ENCODE results near the gene KLF3.

KLF3 gene

GRCh38 chr4:38698176-38698575, 34.2 kb downstream of the KLF3 start:
- peak; percentile 7 for DNase-seq (ENCODE audit: low spot score)

DNA sequence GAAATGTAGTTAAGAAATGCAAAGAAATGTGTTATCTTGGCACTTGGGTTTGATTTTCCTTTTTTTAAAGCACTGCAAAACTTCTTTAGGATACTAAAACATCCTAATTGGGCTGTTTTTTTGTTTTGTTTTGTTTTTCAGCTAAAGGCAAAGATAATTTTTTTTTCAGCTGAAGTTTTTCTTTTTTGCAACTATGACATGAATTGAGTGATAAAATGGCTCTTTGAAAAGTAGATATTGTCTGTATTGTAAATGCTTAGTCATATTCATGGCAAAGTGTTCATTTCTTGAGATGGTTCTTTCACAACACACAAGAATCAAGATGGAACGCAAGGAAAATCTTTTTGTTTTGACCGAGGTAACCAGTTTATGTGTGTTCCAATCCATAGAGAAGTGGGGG, 35.1 kb downstream of the KLF3 start:
- peak; percentile 5 for DNase-seq (ENCODE audit: low spot score)

DNA sequence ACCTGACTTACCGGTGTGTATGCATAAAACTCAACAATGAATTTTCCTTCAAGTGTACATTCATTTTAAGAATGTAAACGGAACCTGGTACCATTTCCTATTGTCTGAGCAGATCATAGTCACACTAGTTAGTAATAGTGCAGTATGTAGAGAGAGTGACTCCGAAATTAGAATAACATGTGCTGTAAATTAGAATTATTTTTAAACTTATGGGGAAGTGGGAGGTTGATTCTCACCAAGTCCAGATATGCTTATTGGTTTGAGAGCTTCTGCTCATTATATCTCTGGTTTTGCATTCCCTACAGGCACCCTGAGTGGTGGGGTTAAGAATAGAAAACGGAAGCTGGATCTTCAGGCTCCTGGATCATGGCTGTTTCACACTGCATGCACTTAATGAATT, 39.6 kb downstream of the KLF3 start:
- no peak for DNase-seq (ENCODE audit: low spot score)

DNA sequence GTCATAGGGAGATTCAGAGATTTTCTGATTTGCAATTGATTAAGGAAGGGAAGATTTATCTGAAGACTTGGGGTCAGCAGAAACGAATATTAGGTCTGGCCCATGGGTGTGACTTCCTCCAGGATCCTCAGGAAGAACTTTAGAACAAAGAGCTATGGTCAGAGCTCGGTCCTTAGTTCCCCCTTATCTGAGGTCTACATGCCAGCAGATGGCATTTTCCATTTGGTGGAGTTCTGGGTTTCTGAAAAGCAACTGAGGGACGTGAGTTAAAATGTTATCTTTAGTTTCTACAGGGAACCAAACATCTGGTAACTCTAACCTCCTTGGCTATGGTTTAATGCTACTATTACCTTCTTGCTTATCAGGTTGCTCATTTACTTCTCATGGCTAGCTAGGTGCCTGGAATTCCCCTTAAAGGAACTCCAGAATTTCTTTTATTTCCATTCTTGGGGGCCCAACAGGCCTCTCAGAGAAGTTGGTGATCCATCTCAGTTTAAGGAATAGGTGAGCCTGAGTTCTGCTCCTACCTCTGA, 40.7 kb downstream of the KLF3 start:
- DNase-seq (ENCODE audit: low spot score) = peak; percentile 8

- DNase-seq (ENCODE audit: low spot score) = no peak
These were observed 42.3 kb downstream of the KLF3 start for GRCh38 chr4:38706301-38706700.

DNA sequence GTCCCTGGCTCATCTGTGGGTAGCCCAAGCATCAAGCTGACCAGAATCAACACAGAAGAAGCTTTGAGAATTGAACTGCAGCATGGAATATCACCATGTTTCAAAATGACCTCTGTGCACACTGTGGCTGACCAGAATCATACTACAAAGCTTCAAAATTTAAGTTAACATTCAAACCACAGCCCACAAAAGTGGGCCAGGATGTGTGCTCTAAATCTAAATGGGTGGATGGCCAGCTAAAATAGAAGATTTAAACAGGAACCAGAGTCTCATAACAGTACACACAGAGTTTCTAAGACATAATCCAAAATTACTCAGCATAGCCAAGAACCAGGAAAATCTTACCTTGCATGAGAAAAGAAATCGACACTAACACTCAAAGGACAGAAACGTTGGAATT, 46.1 kb downstream of the KLF3 start:
- no peak for DNase-seq (ENCODE audit: low spot score)

DNA sequence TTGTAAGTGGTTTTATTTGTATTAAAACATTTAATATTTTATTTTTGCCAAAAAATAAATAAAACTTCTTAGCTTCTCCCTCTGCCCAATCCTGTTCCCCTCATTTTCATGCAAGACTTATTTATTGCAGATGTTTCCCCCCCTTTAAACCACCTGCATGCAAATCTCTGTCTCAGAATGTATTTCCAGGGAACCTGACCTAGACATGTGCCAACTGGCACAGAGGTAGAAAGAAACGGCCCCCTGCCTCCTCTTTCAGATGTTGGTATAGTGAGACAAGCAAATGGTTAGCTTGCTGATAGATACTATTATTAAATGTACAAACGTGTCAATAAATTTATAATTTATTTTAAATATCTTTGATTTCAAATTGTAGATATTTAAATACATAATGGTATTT, 47.1 kb downstream of the KLF3 start:
- no peak for DNase-seq (ENCODE audit: low spot score)

DNA sequence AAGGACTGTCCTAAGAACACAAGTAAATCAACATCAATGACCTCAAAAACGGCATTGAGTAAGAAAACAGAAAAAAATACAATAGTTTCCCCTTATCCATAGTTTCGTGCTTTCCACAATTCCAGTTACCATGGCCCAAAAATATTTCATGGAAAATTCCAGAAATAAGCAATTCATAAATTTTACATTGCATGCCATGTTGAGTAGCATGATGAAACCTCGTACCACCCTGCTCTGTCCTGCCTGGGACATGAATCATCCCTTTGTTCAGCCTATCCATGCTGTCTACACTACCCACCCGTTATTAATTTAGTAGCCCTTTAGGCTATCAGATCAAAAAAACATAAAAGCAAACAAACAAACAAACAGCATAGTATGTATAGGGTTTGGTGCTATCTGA, 51.1 kb downstream of the KLF3 start:
- DNase-seq (ENCODE audit: low spot score) = no peak

- DNase-seq (ENCODE audit: low spot score) = no peak
These were observed 52.3 kb downstream of the KLF3 start for GRCh38 chr4:38716256-38716655.

DNA sequence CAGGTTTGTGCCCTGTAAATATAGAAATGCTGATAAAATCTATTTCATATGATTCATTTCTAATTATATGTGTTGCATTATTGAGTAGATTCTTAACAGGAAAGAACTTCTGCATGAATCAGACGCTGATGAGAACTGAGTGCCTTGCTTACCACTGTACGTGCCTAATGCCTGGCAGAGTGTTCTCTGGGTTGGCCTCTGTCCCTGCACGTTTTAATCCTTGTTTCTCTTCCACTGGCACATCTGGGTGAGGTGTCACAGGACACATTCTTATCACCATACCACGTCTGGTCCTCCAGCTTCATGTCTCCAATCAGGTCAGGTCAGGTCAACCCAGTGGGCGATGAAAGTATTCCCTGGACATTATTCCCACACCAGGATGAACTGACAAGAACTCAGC, 53.6 kb downstream of the KLF3 start:
- no peak for DNase-seq (ENCODE audit: low spot score)

DNA sequence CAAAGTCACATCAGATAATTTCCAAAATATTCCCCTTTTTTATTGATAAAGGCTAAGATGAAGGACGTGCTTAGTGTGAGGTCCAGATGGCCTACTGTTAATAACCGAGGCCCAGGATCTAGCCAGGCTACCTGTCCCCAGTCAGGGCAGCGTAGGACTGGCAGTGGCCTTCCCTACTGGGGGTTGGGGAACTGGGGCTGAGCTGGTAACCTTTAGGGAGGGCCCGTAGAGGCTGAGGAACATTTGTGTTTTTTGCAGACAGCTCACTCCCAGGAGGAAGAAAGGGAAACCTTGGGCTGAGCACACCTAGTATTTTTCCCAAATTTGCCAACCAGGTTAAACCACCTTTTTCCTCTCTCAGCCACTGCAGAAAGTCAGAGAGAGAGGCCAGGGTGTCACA, 59.1 kb downstream of the KLF3 start:
- DNase-seq (ENCODE audit: low spot score) = no peak

DNA sequence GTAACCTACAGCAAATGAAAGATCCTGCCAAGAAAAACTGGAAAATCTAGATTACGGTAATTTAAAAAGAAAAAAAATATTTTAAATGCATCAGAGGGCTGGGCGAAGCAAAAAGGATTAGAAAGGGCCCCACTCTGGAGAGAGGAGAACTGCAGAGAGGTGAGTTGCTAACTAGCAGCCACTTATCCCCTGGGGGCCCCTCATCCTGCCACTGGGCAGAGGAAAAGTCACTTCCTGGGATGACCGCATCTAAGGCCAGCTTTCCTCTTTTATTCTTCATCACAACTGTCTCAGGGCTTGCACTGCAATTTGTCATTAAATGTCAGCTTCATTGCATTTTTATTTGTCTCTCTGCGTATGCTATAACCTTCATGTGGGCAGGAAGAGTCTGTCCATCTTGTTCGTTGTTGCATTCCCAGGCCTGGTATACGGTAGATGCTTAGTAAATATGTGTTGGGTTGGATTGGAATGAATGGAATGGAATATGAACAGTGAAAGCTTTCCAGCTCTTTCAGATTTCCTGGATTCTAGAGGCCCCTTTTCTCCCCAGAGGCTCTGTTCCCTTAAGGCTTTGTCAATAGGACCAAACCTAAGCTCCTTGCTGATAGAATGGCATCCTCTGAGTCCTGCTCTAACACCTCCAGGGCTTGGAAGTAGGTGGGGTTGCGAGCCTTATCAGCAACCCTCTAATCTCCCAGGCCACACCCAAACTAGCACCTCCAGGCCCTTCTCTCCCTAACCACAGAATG, 59.9 kb downstream of the KLF3 start:
- DNase-seq (ENCODE audit: low spot score) = peak; percentile 60

DNA sequence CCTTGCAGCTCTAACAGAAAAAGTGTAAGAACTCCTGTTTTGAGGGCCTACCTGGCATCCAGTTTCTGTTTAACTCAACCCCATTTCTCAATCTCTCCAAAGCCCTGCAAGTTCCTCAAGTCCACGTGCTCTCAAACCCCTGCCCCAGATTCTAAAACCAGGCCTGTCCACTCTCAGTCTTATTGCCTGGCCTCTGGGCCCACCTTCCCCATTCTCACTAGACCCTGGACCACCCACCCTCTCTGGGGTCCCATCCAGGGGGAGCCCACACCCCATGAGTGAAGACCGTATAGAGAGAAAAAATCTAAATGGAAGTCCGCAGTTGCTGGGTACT, 60.4 kb downstream of the KLF3 start:
- DNase-seq (ENCODE audit: low spot score) = no peak

GRCh38 chr4:38728631-38729141, 64.7 kb downstream of the KLF3 start:
- peak; percentile 71 for DNase-seq (ENCODE audit: low spot score)

- DNase-seq (ENCODE audit: low spot score) = no peak
These were observed 66.5 kb downstream of the KLF3 start for GRCh38 chr4:38730493-38730829.

- peak; percentile 87 for DNase-seq (ENCODE audit: low spot score)
These were observed 67.0 kb downstream of the KLF3 start for GRCh38 chr4:38730830-38731646.

DNA sequence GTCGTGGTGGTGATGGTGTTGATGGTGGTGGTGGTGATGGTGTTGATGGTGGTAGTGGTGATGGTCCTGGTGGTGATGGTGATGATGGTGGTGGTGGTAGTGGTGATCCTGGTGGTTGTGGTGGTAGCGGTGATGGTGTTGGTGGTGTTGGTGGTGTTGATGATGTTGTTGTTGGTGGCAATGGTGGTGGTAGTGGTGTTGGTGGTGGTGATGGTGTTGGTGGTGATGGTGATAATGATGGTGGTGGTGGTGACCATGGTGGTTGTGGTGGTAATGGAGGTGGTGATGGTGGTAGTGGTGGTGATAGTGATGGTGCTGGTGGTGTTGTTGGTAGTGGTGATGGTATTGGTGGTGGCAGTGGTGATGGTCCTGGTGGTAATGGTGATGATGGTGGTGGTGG, 69.7 kb downstream of the KLF3 start:
- no peak for DNase-seq (ENCODE audit: low spot score)

DNA sequence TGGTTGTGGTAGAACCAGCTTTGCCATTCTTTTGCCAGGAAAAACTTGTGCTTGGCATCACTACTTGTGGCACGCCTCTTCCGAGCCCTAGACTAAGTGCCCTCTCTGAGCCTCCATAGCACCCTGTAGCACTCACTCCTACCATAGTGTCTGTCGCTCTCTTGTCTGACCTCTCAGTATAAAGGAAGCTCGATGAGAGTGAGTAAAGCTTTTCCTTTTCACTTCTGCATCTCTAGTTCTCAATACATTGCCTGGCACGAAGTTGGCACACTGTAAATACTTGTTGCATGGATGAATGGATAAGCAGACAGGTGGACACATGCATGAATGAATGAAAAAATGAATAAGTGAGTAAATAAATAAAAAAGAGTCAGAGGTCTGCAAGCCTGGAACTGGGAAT, 70.4 kb downstream of the KLF3 start:
- DNase-seq (ENCODE audit: low spot score) = no peak

DNA sequence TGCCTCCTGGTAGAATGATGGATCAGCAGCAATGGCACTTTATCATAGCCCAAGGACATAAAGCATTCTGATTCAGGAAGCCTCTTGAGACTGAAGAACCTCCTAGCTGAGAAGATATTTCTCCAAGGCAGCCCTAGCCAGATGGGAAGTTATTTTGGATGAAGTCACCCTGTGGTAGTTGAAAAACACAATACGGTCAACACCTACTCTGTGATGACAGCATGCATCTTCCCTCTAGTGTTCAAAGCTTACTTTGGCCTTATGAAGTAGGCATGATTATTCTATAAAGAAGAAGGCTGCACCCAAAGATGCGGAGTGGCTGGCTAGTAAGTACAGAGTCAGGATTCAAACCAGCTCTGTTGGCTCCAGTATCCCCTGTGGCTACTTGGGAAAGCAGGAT, 70.9 kb downstream of the KLF3 start:
- no peak for DNase-seq (ENCODE audit: low spot score)

DNA sequence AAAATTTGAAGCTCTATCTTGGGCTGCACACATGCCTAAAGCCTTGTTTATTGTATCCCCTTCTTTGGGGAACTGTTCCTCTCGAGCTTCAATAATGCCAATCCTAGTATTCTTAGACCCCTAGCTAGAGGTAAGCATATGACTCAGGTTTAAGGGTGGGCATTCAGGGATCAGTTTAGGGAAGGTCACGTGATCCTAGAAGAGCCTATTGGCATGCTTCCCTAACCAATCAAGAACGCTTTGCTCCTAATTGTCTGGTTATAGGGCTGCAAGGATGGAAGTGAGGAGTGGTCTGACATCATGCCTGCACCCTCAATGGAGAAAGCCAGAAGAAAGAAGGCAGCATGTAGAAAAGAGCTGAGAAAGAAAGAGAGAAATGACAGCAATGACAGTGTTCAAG, 71.9 kb downstream of the KLF3 start:
- DNase-seq (ENCODE audit: low spot score) = no peak

GRCh38 chr4:38738940-38739803, 75.2 kb downstream of the KLF3 start:
- no peak for DNase-seq (ENCODE audit: low spot score)

- DNase-seq (ENCODE audit: low spot score) = no peak
These were observed 76.3 kb downstream of the KLF3 start for GRCh38 chr4:38740303-38740702.

All from hematopoietic multipotent progenitor cell treated with erythropoietin and hydrocortisone succinate and interleukin-3 and kit ligand, for 17 days (in vitro differentiated cells).